Peyer's patch (tissue), 4 donors: ENCODE results near the gene CLPTM1L.

Source experiments
- POLR2A ChIP-seq, 2 donors: fragments of 450-650 bp; IDR thresholded peaks; one replicate each; pipeline ENCODE4 v1.5.1; 2017; ENCODE audit warnings: antibody characterized with exemption in 2 of 2, mild to moderate bottlenecking in 2 of 2, moderate library complexity in 2 of 2
- TF ChIP-seq, protein P1 (sequence below), 6 experiments: fragments of 450-650 bp in 4 of 6; fragments of 200-600 bp in 2 of 6; sonication (generic) in 1 of 6; IDR thresholded peaks; one replicate each; pipeline ENCODE4 v1.5.1; 2017 to 2019; ENCODE audit warnings: antibody characterized with exemption in 6 of 6, mild to moderate bottlenecking in 3 of 6, moderate library complexity in 1 of 6

DNA sequence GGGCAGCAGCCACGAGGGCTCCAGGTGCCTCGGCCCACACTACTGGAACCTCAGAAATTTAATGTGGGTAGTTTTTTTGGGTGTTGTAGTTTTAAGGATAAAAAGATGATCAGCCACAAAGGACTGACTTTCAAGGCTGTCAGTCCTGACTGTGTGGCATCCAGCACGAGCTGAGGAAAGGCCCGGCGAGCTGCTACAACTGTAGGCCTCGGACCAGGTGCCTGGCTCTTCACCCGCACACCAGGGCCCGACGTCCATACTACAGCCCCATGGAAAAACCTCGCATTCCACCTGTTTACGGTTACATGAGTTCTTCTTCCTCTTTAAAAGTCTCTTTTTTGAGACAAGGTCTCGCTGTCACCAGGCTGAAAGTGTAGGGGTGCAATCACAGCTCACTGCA lies 2.6 kb downstream of the CLPTM1L start:
- TF ChIP-seq, protein P1, sequence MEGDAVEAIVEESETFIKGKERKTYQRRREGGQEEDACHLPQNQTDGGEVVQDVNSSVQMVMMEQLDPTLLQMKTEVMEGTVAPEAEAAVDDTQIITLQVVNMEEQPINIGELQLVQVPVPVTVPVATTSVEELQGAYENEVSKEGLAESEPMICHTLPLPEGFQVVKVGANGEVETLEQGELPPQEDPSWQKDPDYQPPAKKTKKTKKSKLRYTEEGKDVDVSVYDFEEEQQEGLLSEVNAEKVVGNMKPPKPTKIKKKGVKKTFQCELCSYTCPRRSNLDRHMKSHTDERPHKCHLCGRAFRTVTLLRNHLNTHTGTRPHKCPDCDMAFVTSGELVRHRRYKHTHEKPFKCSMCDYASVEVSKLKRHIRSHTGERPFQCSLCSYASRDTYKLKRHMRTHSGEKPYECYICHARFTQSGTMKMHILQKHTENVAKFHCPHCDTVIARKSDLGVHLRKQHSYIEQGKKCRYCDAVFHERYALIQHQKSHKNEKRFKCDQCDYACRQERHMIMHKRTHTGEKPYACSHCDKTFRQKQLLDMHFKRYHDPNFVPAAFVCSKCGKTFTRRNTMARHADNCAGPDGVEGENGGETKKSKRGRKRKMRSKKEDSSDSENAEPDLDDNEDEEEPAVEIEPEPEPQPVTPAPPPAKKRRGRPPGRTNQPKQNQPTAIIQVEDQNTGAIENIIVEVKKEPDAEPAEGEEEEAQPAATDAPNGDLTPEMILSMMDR (IDR thresholded peaks at IDR 0.05), result no peak
- no peak for TF ChIP-seq POLR2A (IDR thresholded peaks at IDR 0.05)
